Endothelial cell of umbilical vein (primary cell): ENCODE measurements around the gene SCAND1.

Experiments
- CTCF ChIP-seq, 2 donors: IDR thresholded peaks; 1 replicate in 1 of 2; 2 replicates in 1 of 2; pipeline ENCODE4 v1.5.1; 2011; ENCODE audit warnings: low read length in 2 of 2, mild to moderate bottlenecking in 2 of 2, moderate library complexity in 2 of 2, control low read depth in 1 of 2, inconsistent platforms in 1 of 2, low read depth in 1 of 2; ENCODE audit not compliant: insufficient read depth in 1 of 2; ENCODE audit errors: extremely low read depth in 1 of 2
- EZH2 ChIP-seq: IDR thresholded peaks from 2 replicates; pipeline ENCODE4 v1.6.1; 2012; ENCODE audit warnings: borderline replicate concordance, low read depth, mild to moderate bottlenecking, moderate library complexity, low read length, inconsistent platforms; ENCODE audit not compliant: severe bottlenecking
- MAX ChIP-seq: IDR thresholded peaks from 2 replicates; pipeline ENCODE4 v1.6.1; 2011; ENCODE audit not compliant: insufficient read depth, insufficient read length
- MYC ChIP-seq: IDR thresholded peaks from one replicate; pipeline ENCODE4 v1.6.1; 2011; ENCODE audit warnings: mild to moderate bottlenecking, low read depth, low read length
- POLR2A ChIP-seq: IDR thresholded peaks from 2 replicates; pipeline ENCODE4 v1.6.1; 2012; ENCODE audit warnings: low read depth, mild to moderate bottlenecking, control low read depth, low read length

GRCh38 chr20:35917077-35917476, 37.2 kb downstream of the SCAND1 start:
- no peak for TF ChIP-seq CTCF (IDR thresholded peaks at IDR 0.05; ENCODE audit: extremely low read depth in 1 of 2, insufficient read depth in 1 of 2, low read depth in 1 of 2, low read length in 2 of 2)
- no peak for TF ChIP-seq EZH2
- TF ChIP-seq MAX = no peak
- no peak for TF ChIP-seq POLR2A
- no peak for TF ChIP-seq MYC
